Measurements from ENCODE around the gene IGFL1.

- TF ChIP-seq CTCF (conservative IDR thresholded peaks at IDR 0.05 in 1 of 2, IDR thresholded peaks at IDR 0.05 in 1 of 2; ENCODE audit: extremely low read depth in 1 of 2, insufficient read depth in 1 of 2, low read depth in 1 of 2, low read length in 2 of 2) (no peak), EZH2 (IDR thresholded peaks at IDR 0.05; ENCODE audit: borderline replicate concordance, low read length) (no peak)
These were observed 21.9 kb downstream of the IGFL1 start for GRCh38 chr19:46251416-46251815.

Data from mammary epithelial cell (primary cell).